ENCODE data around the gene LINC00237.
A peak's percentile ranks its signal among the peaks of the same experiment; 100 is the strongest.

LINC00237 gene

GRCh38 chr20:21104466-21104761 lies 1.7 kb downstream of the LINC00237 start:
- no peak for TF ChIP-seq CTCF (IDR thresholded peaks at IDR 0.05; ENCODE audit: insufficient read depth, low read depth, low read length, missing control alignments)
- no peak overlapping the region for H3K4me3 ChIP-seq (ENCODE audit: low read depth, low read length)
- no peak for DNase-seq (ENCODE audit: low read depth)

GRCh38 chr20:21103582-21104465 lies 2.3 kb downstream of the LINC00237 start:
- DNase-seq (ENCODE audit: low read depth), result no peak
- no peak overlapping the region for H3K4me3 ChIP-seq (ENCODE audit: low read depth, low read length)
- TF ChIP-seq CTCF (IDR thresholded peaks at IDR 0.05; ENCODE audit: insufficient read depth, low read depth, low read length, missing control alignments), result no peak

GRCh38 chr20:21102603-21103311 lies 3.4 kb downstream of the LINC00237 start:
- peak; percentile 42 for DNase-seq (ENCODE audit: low read depth)
- H3K4me3 ChIP-seq (ENCODE audit: low read depth, low read length), result peak overlapping the region; percentile 47
- TF ChIP-seq CTCF (IDR thresholded peaks at IDR 0.05; ENCODE audit: insufficient read depth, low read depth, low read length, missing control alignments), result no peak

- peak; percentile 21 for DNase-seq (ENCODE audit: low read depth)
- peak overlapping the region; percentile 47 for H3K4me3 ChIP-seq (ENCODE audit: low read depth, low read length)
These were observed 4.1 kb downstream of the LINC00237 start for GRCh38 chr20:21101932-21102575.

GRCh38 chr20:21101453-21101931 lies 4.7 kb downstream of the LINC00237 start:
- peak; percentile 15 for DNase-seq (ENCODE audit: low read depth)
- TF ChIP-seq CTCF (IDR thresholded peaks at IDR 0.05; ENCODE audit: insufficient read depth, low read depth, low read length, missing control alignments), result no peak
- peak overlapping the region; percentile 65 for H3K4me3 ChIP-seq (ENCODE audit: low read depth, low read length)

More at GRCh38 chr20:21101932-21102575, 4.1 kb downstream of the LINC00237 start:
- TF ChIP-seq CTCF (IDR thresholded peaks at IDR 0.05; ENCODE audit: insufficient read depth, low read depth, low read length, missing control alignments), result no peak

- no peak for TF ChIP-seq CTCF (IDR thresholded peaks at IDR 0.05; ENCODE audit: insufficient read depth, low read depth, low read length, missing control alignments)
- H3K4me3 ChIP-seq (ENCODE audit: low read depth, low read length), result peak overlapping the region; percentile 65
- peak; percentile 13 for DNase-seq (ENCODE audit: low read depth)
These were observed 5.3 kb downstream of the LINC00237 start for GRCh38 chr20:21100578-21101452.

Measured in GM12865 (cell line).